EL (cell line): ENCODE results near the gene MAP4K5.
"Not testable (repeated sequence)": the region's sequence is repeated elsewhere in the genome, so short reads cannot be mapped to it uniquely, and the experiment has no call there.

ENCODE experiments used
- DNase-seq: peaks from one replicate; pipeline ENCODE4 v3.0.0-alpha.2; 2016

The MAP4K5 gene

DNA sequence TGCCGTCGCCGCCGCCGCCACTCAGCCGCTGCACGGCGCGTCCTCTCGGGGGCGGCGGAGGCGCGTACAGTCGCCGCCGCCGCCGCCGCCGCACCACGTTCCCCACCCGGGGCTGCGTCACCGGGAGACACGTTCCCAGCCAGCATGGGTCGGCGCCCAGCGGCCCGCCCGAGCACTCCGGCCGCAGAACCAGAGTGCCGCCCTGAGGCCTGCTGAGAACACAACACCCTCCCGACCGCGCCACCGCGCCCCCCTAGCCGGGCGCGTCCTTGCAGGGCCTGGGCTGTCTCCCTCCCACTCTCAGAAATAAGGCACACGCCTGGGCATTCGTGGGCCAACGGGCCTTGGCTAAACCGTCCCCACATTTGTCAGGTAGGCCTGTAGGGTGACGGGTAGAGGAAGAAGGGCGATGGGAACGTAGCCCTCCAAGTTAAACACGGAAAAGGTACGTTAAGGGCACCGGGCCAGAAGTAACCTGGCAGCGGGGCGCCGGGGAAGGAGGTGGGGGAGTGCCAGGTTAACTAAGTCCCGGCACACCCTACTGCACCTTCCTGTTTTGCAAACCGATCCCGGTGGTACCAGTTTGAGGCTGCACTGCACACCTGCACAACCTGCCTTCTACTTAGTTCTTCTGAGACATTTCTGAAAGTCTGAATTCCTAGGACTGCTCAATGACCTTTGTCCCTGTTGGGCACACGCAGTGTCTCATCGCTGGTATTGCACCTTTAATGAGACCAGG is at the start of gene MAP4K5:
TSS of gene MAP4K5 (minus strand) at position 68 of the 739 bp plus-strand sequence. CDS start 520 bp downstream, outside the sequence.
- peak; percentile 91 for DNase-seq

DNA sequence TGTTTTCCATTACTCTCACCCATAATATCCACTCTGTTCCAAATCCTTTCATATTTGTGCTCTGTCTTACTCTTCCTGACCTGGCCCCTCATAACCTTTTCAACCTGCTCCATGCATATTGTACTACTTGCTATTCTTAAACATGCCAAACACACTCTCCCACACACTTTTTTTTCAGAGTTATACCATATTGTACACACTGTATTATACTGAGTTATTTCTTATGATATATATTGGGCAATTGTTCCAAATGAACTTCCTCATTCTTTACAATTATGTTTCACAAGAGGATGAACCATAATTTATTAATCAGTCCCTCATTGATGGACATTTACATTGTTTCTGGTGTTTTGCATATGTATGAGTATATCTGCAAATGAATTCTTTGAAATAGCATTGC is 46.1 kb upstream of the MAP4K5 start:
- DNase-seq, result no peak

DNA sequence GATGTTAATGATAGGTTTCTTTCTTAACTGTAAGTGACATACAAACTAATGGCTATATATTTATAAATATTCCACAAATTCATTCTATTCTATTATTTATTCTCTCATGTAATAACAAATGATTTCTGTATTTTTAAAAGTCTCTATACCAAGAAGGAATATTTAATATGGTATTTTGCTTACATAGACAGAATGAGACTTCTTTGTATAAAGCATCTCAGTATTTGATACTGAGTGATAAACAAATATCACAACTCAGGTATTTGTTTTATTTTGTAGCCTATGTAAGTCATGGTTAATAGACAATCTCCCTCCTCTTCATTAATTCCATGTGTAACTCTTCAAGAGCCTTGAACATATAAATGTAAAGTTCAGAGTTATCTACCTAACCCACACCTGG is 45.6 kb upstream of the MAP4K5 start:
- DNase-seq, result no peak

DNA sequence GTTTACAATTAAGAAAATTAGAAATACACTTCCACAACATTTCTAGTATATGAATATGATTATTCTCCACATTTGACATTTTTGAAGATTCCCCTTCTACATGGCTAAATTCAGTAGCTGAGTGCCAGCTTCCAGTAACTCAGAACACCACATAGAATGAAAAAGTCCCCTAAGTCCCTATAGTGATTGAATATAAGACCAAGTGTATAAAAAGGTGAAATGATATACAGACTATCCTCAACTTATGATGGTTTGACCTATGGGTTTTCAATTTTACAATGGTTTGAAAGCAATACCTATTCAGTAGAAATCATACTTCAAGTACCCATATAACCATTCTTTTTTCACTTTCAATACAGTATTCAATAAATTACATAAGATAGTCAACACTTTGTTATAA is 43.4 kb upstream of the MAP4K5 start:
- DNase-seq, result no peak

DNA sequence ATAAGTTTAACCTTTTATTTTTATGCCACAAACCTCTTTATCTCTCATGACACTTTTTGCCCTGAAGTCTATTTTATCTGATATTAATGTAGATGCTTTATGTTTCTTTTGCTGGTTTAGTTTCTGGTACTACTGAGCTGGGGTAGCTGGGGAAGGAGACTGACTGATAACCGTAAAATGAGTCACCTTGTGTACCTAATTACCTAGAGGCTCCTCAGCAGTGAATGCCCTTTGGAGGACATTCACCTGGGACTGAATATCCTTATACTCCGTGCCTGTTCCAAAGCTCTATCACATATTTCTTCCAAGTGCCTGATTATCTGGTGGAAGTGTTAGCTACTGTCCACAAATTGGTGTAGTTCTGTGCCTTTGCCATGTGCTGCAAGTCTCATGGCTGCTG is 41.5 kb upstream of the MAP4K5 start:
- DNase-seq, result no peak

DNA sequence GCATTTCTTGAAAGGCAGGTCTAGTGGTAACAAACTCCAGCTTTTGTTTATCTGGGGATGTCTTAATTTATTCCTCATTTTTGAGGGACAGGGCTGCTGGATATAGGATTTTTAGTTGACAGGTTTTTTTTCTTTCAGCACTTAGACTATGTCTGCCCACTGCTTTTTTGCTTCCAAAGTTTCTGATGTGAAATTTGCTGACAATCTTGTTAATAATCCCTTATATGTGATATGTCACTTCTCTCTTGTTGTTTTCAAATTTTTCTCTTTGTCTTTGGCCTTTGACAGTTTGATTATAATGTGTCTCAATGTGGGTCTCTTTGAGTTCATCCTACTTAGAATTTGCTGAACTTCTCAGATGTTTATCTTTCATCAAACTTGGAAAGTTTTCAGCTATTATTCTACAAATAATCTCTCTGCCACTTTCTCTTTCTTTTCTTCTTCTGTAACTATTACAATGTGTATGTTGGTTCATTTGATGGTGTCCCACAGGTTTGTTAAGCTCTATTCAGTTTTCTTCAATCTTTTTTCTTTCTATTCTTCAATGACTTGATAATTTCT is 37.4 kb upstream of the MAP4K5 start:
- no peak for DNase-seq

DNA sequence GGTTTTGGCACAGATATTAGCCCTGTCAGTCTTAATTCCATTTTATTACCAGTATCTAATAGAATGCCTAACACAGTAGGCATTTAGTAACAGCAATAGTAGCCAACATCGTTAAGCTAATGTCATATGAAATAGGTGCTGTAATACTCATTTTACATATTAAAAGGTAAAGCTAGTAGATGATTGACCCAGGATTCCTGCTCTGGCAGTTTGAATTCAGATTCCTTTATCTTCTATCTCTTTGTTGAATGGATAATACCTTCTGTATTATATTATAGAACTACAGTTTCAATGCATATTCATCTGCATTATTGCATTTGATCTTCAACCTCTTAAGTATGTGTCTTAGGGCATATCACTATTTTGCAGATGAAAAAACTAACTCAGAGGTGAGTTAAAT is 30.5 kb upstream of the MAP4K5 start:
- no peak for DNase-seq

DNA sequence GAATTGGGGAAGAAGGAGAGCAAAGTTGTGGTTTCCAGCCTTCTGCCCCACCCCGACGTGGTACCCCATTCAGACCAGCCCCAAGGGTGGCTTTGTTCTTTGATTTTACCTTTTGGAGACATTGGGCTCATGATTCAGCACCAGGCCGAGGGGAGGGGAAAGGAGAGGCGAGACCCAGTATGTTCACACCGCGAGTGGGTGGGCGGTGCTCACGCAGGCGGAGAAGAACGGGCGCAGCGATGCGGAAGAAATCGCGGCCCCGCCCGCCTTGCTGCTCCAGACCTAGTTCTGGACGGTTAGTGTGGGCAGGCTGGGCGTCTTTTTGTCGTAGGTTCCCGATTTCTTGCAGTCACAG is 28.5 kb upstream of the MAP4K5 start:
- DNase-seq, result peak; percentile 64

DNA sequence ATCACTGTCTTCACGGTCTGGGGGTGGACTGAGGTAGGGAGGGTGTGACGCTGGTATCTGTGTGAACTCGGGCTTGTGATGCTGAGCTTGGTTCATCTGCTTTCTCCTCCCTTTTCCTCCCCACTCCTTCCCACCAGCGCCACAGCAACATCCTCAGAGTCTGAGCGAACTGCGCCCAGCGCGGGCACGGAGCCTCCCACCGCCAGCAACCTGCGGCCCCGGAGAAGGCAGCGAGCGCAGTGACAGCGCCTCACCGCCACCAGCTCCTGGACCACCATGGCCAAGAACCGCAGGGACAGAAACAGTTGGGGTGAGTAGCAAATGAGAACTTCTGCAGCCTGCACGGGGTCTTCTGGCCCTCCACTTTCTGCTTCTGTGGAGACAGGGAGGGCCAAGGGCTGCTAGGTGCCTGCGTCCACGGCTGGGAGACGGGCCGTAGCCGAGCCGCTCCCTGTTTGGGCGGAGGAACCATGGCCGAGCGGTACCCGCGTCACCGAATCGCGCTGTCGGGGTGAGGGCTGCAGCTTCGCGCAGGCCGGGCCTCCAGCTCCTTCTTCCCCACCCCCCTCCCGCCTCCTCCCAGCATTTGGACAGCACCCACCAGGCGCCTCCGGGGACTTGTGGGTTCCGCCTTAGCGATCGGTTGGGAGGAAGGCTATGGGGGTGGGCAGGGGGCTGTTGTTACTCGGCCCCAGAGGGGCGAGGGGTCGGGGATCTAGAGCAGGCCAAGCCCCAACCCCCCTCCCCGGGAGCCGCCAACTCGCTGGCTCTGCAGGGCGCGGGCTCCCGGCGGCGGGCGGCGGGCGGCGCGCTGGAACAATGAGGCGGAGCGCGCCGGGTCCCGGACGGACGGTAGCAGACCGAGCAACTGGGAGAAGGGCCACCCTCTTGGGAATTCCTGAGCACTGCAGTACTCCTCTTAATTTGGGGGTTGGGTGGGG is 27.9 kb upstream of the MAP4K5 start, which contains the start of gene ATL1:
TSS of gene ATL1 (plus strand) at position 156 of the 941 bp plus-strand sequence. CDS start at position 277, 121 bp downstream.
- peak; percentile 78 for DNase-seq

DNA sequence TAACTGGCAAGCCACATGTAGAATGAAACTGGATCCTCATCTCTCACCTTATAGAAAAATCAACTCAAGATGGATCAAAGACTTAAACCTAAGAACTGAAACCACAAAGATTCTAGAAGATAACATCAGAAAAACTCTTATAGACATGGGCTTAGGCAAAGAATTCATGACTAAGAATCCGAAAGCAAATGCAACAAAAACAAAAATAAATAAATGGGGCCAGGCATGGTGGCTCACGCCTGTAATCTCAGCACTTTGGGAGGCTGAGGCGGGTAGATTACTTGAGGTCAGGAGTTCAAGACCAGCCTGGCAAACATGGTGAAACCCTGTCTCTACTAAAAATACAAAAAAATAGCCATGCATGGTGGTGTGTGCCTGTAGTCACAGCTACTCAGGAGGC is 20.4 kb upstream of the MAP4K5 start:
- DNase-seq, result not testable (repeated sequence)

DNA sequence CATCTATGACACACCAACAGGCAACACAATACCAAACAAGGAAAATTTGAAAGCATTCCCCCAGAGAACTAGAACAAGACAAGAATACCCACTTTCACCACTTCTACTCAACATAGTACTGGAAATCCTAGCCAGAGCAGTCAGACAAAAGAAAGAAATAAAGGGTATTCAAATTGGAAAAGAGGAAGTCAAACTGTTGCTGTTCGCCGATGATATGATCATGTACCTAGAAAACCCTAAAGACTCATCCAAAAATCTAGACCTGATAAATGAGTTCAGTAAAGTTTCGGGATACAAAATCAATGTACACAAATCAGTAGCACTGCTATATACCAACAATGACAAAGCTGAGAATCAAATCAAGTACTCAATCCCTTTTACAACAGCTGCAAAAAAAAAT is 19.5 kb upstream of the MAP4K5 start:
- DNase-seq, result no peak

DNA sequence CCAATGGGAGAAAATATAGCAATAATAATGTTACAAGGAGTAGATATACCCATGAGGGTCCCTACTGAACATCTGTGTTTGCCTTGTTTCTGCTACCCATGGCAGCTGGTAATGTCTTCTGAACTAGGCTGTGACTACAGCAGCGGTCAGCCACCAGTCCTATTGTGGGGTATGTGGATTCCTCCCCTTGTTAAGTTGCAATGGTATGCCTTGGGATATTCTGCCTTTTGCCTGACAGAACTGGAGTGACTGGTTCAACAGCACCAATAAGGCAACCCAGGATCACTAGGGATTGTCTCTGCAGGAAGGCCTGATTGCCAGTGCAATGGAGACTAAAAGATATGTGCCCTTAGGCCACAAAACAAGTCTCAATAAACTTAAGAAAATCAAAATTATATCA is 17.9 kb upstream of the MAP4K5 start:
- no peak for DNase-seq

DNA sequence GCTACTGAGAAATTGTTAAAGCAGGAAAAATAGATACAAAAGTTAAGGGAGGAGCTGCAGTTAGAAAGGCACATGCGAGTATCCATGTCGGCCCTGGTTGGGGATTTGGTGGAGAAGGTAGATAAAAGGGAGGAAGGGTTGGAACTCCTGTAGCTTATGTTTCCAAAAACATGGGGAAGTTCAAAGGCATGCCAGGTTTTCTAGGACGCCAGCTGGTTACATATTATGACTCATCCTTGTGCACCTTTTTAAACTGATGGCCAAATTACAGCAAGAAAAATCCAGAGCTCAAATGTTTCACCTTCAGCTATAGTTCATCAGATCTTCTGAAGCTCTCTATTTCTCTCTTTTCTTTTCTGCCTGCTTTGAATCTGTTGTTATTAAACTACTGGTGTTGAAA is 13.2 kb upstream of the MAP4K5 start:
- DNase-seq, result no peak

DNA sequence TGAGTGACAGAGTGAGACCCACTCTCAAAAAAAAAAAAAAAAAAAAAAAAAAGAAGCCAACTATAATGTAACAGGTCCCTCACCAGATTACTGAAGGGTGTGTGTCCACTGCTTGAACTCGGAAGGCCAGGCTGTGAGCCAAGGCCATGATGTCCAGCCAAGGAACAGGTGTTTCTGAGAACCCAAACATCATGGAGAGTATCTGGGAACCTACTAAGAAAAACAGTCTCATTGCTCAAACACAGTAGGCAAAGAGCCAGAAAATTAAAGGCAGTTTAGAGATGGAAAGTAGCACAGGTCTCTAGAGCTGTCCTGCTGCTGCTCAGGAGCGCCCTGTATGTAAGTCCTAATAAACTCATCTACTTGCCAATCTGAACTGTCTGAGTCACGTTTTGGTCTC is 12.5 kb upstream of the MAP4K5 start:
- DNase-seq, result no peak

DNA sequence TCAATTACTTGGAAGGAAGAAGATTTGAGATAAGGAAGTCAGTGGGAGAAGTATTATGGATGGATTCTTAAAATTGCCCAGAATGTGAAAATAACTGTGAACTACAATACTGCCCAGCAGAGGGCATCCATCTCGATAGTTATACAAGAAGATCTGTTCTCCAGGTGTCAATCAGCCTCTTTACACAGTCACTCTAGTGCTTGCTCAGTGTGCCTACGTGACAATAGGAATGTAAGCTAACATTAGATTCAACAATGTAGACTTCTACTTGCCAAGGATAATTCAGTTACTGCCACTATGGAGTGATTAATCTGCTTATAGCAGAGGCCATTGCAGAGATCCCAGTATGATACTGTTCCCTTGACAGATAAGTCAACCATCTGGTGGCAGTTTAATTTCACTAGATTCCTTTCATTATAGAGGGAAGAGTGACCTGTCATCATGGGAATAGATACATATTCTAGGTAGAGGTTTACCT is 10.6 kb upstream of the MAP4K5 start:
- peak; percentile 54 for DNase-seq

DNA sequence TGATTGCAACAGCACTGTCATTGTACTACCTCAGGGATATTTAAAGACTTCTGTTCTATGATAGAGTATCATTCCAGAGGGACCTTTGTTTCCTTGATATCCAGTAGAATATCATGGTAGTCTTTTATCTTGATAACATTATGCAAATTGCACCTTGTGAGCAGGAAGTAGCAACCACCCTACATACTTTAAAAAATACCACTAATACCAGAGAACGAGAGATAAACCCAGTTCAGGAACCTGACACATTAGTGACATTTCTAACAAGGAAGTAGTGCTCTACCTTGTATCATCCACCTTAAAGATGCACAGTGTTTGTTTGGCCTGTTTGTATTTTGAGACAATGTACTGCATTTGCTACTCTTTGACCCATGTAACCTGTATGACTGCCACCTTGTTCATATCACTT is 8.8 kb upstream of the MAP4K5 start:
- no peak for DNase-seq

DNA sequence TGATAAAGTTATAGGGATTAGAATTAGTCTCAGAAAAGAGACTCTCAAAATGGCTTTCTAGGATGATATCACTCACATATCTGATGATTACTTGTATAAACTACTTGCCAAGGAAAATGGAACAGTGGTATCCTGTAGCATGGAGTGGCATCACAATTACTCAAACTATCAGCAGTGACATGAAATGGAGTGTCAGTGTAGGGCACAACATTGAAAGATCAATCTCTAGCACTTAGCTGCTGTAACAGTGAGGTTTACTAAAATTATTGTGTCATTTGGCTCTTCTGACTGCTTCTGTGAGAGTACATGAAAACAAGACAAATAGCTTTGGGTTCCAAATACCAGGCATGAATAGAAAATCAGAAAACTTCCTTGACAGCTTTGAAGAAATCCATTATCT is 6.7 kb upstream of the MAP4K5 start:
- DNase-seq, result no peak

DNA sequence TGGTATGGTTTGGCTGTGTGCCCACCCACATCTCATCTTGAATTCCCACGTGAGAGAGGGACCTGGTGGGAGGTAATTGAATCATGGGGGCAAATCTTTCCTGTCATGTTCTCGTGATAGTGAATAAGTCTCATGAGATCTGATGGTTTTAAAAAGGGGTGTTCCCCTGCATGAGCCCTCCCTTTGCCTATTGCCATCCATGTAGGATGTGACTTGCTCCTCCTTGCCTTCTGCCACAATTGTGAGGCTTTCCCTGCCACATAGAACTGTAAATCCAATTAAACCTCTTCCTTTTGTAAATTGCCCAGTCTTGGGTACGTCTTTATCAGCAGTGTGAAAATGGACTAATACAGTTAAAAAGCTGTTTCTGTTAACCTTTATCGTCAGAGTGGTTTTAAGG is 5.7 kb upstream of the MAP4K5 start:
- DNase-seq, result not testable (repeated sequence)

DNA sequence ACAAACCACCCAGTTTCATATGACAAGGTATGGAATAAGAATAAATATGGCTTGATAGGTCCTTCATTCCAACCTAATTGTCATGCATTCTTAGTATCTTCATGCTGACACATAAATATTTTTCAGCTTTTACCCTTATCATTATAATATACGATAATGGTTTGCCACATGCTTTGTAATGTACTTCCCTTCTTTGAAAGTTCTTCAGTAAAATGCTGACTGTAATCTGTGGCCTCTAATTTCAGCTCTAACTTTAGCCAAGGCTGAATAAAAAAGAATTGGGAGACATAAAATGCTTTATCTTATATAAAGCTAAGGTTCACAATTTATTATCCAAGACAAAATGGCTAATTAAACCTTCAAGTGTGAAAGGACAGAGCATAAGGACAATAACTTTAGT is 2.6 kb upstream of the MAP4K5 start:
- no peak for DNase-seq

DNA sequence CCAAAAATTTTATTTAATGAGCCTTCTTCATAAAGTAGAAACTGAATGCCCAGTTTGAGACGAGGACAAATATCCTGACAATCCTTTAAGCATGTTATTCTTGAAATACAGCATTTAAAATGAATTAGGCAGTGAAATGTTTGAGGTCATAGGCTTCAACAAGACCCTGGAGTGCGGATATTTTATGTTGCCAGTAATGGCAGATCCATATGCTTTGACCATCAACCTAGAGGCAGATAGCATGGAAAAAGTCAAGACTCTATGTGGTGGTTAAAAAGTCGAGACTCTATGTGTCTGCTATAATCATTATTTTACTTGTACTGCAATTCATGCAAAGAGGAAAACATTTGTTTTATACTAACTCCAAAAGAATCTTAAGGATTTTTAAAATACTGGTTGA is 2.0 kb upstream of the MAP4K5 start:
- no peak for DNase-seq

DNA sequence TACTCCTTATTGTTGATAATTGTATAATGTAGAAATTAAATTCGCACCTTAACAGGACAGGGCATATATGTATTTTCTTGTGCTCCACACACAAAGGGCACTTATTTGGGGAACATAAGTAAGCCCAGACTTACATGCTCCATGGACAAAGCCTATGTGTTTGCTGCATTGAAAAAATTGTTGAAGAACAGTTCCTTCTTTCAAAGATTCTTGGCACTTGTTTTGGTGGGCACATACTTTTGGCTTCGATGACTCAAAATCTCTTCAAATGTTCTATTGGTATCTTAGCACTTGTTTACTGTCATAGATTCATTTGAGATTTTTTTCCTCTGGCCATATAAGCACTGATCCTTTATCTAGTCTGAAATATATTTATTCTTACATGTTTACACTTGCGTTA is 1.4 kb upstream of the MAP4K5 start:
- peak; percentile 39 for DNase-seq

DNA sequence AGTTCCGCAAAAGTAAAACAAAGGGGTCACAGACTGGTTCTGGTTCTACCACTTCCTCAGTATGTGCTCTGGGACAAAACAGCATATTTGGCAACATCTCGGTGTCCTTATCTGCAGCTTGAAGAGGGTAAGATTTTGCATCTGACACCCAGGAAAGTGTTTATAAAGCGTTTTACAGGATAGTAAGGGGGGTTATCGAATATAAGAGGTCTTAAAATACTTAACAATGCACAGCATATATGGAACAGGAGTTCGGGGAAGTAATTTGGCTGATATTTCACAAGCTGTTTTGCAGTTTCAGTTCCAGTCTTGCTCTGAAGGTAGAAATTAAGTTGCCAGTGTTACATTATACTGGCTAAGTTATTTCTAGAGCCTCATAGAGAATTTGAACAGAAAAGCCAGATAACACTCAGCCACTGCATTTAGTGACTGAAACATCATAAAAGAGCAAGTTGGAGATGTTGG is 904 bp upstream of the MAP4K5 start:
- DNase-seq, result no peak
